MM.1S (cell line): ENCODE results near the gene CABP7.

Source experiments
- DNase-seq: peaks from one replicate; pipeline ENCODE4 v3.0.0-alpha.2; 2015
- H2AFZ ChIP-seq: fragments of 300-600 bp; sonication (generic); 2 replicates; pipeline ENCODE4 v1.6.0; 2016; ENCODE audit warnings: antibody characterized with exemption, low read length
- H3F3A ChIP-seq: fragments of 300-600 bp; sonication (generic); 2 replicates; pipeline ENCODE4 v1.6.1; 2016; ENCODE audit warnings: mild to moderate bottlenecking, antibody characterized with exemption, low read length, moderate library complexity, mixed read lengths; ENCODE audit not compliant: insufficient read depth
- H3K27ac ChIP-seq: fragments of 300-600 bp; sonication (generic); 2 replicates; pipeline ENCODE4 v1.5.1; 2016; ENCODE audit warnings: mild to moderate bottlenecking, low read length
- H3K27me3 ChIP-seq: fragments of 300-600 bp; sonication (generic); replicated peaks from 2 replicates; pipeline ENCODE4 v1.6.0; 2016; ENCODE audit warnings: low read length; ENCODE audit not compliant: insufficient read depth
- H3K36me3 ChIP-seq: fragments of 300-600 bp; sonication (generic); replicated peaks from 2 replicates; pipeline ENCODE4 v1.6.1; 2016; ENCODE audit warnings: mild to moderate bottlenecking, low read length, mixed read lengths; ENCODE audit not compliant: insufficient read depth
- H3K4me1 ChIP-seq: fragments of 300-600 bp; sonication (generic); 2 replicates; pipeline ENCODE4 v1.6.1; 2016; ENCODE audit warnings: low read length, mixed read lengths
- H3K4me2 ChIP-seq: fragments of 300-600 bp; sonication (generic); 2 replicates; pipeline ENCODE4 v1.6.0; 2016; ENCODE audit warnings: low read depth, low read length
- H3K4me3 ChIP-seq: fragments of 300-600 bp; sonication (generic); 2 replicates; pipeline ENCODE4 v1.5.1; 2016; ENCODE audit warnings: low read length, mixed read lengths
- H3K79me2 ChIP-seq: fragments of 300-600 bp; sonication (generic); 2 replicates; pipeline ENCODE4 v1.6.1; 2016; ENCODE audit warnings: mixed run types, low read length, mixed read lengths
- H3K9ac ChIP-seq: fragments of 300-600 bp; sonication (generic); 2 replicates; pipeline ENCODE4 v1.6.1; 2016; ENCODE audit warnings: low read length, mixed read lengths
- H3K9me2 ChIP-seq: fragments of 300-600 bp; sonication (generic); replicated peaks from 2 replicates; pipeline ENCODE4 v1.6.1; 2016; ENCODE audit warnings: mild to moderate bottlenecking, low read length, mixed read lengths; ENCODE audit not compliant: insufficient read depth
- H3K9me3 ChIP-seq: fragments of 300-600 bp; sonication (generic); replicated peaks from 2 replicates; pipeline ENCODE4 v1.6.1; 2016; ENCODE audit warnings: mild to moderate bottlenecking, low read length, mixed read lengths; ENCODE audit not compliant: insufficient read depth
- H4K20me1 ChIP-seq: fragments of 300-600 bp; sonication (generic); 2 replicates; pipeline ENCODE4 v1.6.1; 2016; ENCODE audit warnings: mild to moderate bottlenecking, low read length, moderate library complexity, mixed read lengths; ENCODE audit not compliant: insufficient read depth
- CTCF ChIP-seq: fragments of 300-600 bp; sonication (generic); IDR thresholded peaks from 2 replicates; pipeline ENCODE4 v1.5.1; 2016; ENCODE audit warnings: antibody characterized with exemption, low read length, mixed read lengths
- EZH2 ChIP-seq: fragments of 300-600 bp; sonication (generic); optimal IDR thresholded peaks from 2 replicates; pipeline ENCODE3; 2017; ENCODE audit warnings: low read depth, mild to moderate bottlenecking, antibody characterized with exemption, low read length, mixed read lengths
- EZH2phosphoT487 ChIP-seq: fragments of 300-600 bp; sonication (generic); IDR thresholded peaks from 2 replicates; pipeline ENCODE4 v1.6.1; 2018; ENCODE audit warnings: antibody characterized with exemption, low read length

CABP7 gene

DNA sequence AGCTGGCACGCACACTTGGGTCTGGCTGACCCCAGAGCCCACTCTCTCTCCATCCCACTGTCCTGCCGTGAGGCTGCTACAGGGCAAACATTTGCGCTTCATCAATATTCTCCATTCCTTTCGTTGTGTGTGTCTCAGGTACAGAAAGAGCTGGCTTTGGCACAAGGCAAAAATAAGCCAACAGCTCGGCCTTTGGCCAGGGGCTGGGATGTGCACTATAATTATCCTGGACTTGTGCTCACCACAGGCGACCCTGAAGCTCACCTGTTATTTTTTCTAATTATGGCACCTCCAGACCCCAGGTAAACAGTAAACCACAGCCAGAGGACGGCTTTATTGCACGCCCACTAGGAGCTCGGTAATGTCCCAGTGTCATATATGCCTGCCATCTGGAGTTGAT, 36.1 kb downstream of the CABP7 start:
- no peak overlapping the region for H3K9ac ChIP-seq
- DNase-seq: no peak
- no peaks in the 10 kb centered on the region for H3F3A ChIP-seq

GRCh38 chr22:29756341-29756740, 36.5 kb downstream of the CABP7 start:
- H3K27ac ChIP-seq: no peak overlapping the region
- no peaks in the 10 kb centered on the region for H4K20me1 ChIP-seq
- no peaks in the 10 kb centered on the region for H3K4me1 ChIP-seq
- no peaks in the 10 kb centered on the region for H3K9me2 ChIP-seq
- no peaks in the 10 kb centered on the region for H3K27me3 ChIP-seq
- no peak for TF ChIP-seq CTCF
- TF ChIP-seq EZH2: no peak
- TF ChIP-seq EZH2phosphoT487: no peak
- H3K4me3 ChIP-seq: no peak overlapping the region
- DNase-seq: no peak
- no peak overlapping the region for H2AFZ ChIP-seq
- no peak overlapping the region for H3K4me2 ChIP-seq
- no peak overlapping the region for H3K9ac ChIP-seq
- H3F3A ChIP-seq: no peaks in the 10 kb centered on the region
- H3K36me3 ChIP-seq: no peaks in the 10 kb centered on the region
- no peaks in the 10 kb centered on the region for H3K79me2 ChIP-seq
- H3K9me3 ChIP-seq: no peaks in the 10 kb centered on the region

More for the DNA sequence above, 36.1 kb downstream of the CABP7 start:
- Histone ChIP-seq H3K27ac (no peak overlapping the region), H3K36me3 (no peaks in the 10 kb centered on the region), H3K79me2 (no peaks in the 10 kb centered on the region), H3K9me3 (no peaks in the 10 kb centered on the region), H3K4me3 (no peak overlapping the region), H4K20me1 (no peaks in the 10 kb centered on the region), H3K4me1 (no peaks in the 10 kb centered on the region), H3K4me2 (no peak overlapping the region), H3K27me3 (no peaks in the 10 kb centered on the region), H2AFZ (no peak overlapping the region), H3K9me2 (no peaks in the 10 kb centered on the region)
- TF ChIP-seq EZH2phosphoT487 (no peak), EZH2 (no peak), CTCF (no peak)

- TF ChIP-seq EZH2: no peak
- TF ChIP-seq CTCF: no peak
- no peak for TF ChIP-seq EZH2phosphoT487
- Histone ChIP-seq H2AFZ (no peak overlapping the region), H3K27ac (no peak overlapping the region), H3F3A (no peaks in the 10 kb centered on the region), H3K9me2 (no peaks in the 10 kb centered on the region), H3K4me3 (no peak overlapping the region), H3K36me3 (no peaks in the 10 kb centered on the region), H3K27me3 (no peaks in the 10 kb centered on the region), H3K4me1 (no peaks in the 10 kb centered on the region), H3K9ac (no peak overlapping the region), H4K20me1 (no peaks in the 10 kb centered on the region), H3K79me2 (no peaks in the 10 kb centered on the region), H3K4me2 (no peak overlapping the region), H3K9me3 (no peaks in the 10 kb centered on the region)
- DNase-seq: no peak
Observed at GRCh38 chr22:29757096-29757495, 37.3 kb downstream of the CABP7 start.
